H9 (cell line): ENCODE data around the gene SF3A1. TPM values are rescaled to one million over a fixed set of nuclear protein-coding genes. Genes with fewer than 3 reads are reported as not detected.

Experiments
- DNase-seq: peaks from one replicate; pipeline ENCODE4 v3.0.0-alpha.2; 2017
- H2AFZ ChIP-seq: one replicate; pipeline ENCODE4 v1.6.1; 2013; ENCODE audit warnings: mild to moderate bottlenecking, low read length, control low read depth, moderate library complexity
- H2AK5ac ChIP-seq: 2 replicates; pipeline ENCODE4 v1.6.1; 2013; ENCODE audit warnings: low read length, control low read depth, mixed read lengths; ENCODE audit not compliant: insufficient read length
- H2BK120ac ChIP-seq: one replicate; pipeline ENCODE4 v1.6.1; 2013; ENCODE audit warnings: low read depth, mild to moderate bottlenecking, low read length, control low read depth, inconsistent platforms; ENCODE audit not compliant: poor library complexity, severe bottlenecking
- H2BK12ac ChIP-seq: 2 replicates; pipeline ENCODE4 v1.6.1; 2013; ENCODE audit warnings: low read length, control low read depth, mixed read lengths, low read depth; ENCODE audit not compliant: insufficient read length
- H2BK15ac ChIP-seq: 2 replicates; pipeline ENCODE4 v1.6.1; 2013; ENCODE audit warnings: low read depth, low read length, control low read depth
- H2BK20ac ChIP-seq: one replicate; pipeline ENCODE4 v1.6.1; 2013; ENCODE audit warnings: low read depth, mild to moderate bottlenecking, low read length, control low read depth, inconsistent platforms; ENCODE audit not compliant: poor library complexity, severe bottlenecking
- H2BK5ac ChIP-seq: 2 replicates; pipeline ENCODE4 v1.6.1; 2013; ENCODE audit warnings: low read length, control low read depth, mixed read lengths; ENCODE audit not compliant: insufficient read length
- H3K14ac ChIP-seq: 2 replicates; pipeline ENCODE4 v1.6.1; 2013; ENCODE audit warnings: low read length, control low read depth; ENCODE audit not compliant: insufficient read depth
- H3K18ac ChIP-seq: 2 replicates; pipeline ENCODE4 v1.6.1; 2013; ENCODE audit warnings: low read depth, mild to moderate bottlenecking, mixed read lengths, low read length, control low read depth; ENCODE audit not compliant: insufficient read length
- H3K23ac ChIP-seq: 2 replicates; pipeline ENCODE4 v1.6.1; 2013; ENCODE audit warnings: low read length, control low read depth, mixed read lengths, low read depth; ENCODE audit not compliant: insufficient read length
- H3K23me2 ChIP-seq: 2 replicates; pipeline ENCODE4 v1.6.1; 2013; ENCODE audit warnings: low read depth, mild to moderate bottlenecking, mixed read lengths, low read length, control low read depth; ENCODE audit not compliant: insufficient read length, poor library complexity, severe bottlenecking
- H3K27ac ChIP-seq: 2 replicates; pipeline ENCODE4 v1.5.1; 2013; ENCODE audit warnings: low read length, control low read depth, mixed read lengths, low read depth; ENCODE audit not compliant: insufficient read length
- H3K27me3 ChIP-seq: 2 replicates; pipeline ENCODE4 v1.6.1; 2013; ENCODE audit warnings: low read length, control low read depth, inconsistent platforms; ENCODE audit not compliant: insufficient read depth
- H3K4ac ChIP-seq: 2 replicates; pipeline ENCODE4 v1.6.1; 2013; ENCODE audit warnings: low read depth, mild to moderate bottlenecking, control low read depth, inconsistent platforms, low read length, moderate library complexity
- H3K4me1 ChIP-seq: 2 replicates; pipeline ENCODE4 v1.6.1; 2013; ENCODE audit warnings: low read length, control low read depth, inconsistent platforms; ENCODE audit not compliant: insufficient read depth
- H3K4me2 ChIP-seq: 2 replicates; pipeline ENCODE4 v1.6.1; 2013; ENCODE audit warnings: low read length, control low read depth, mixed read lengths; ENCODE audit not compliant: insufficient read length, insufficient read depth
- H3K56ac ChIP-seq: 2 replicates; pipeline ENCODE4 v1.6.1; 2013; ENCODE audit warnings: low read depth, mild to moderate bottlenecking, mixed read lengths, low read length, control low read depth; ENCODE audit not compliant: insufficient read length
- H3K79me1 ChIP-seq: 2 replicates; pipeline ENCODE4 v1.6.1; 2013; ENCODE audit warnings: low read depth, mild to moderate bottlenecking, moderate library complexity, low read length, control low read depth, inconsistent platforms; ENCODE audit not compliant: insufficient read depth, poor library complexity, severe bottlenecking
- H3K79me2 ChIP-seq: 2 replicates; pipeline ENCODE4 v1.6.1; 2013; ENCODE audit warnings: low read length, control low read depth, inconsistent platforms; ENCODE audit not compliant: insufficient read depth
- H3K9ac ChIP-seq: 2 replicates; pipeline ENCODE4 v1.6.1; 2013; ENCODE audit warnings: low read length, control low read depth, mixed read lengths; ENCODE audit not compliant: insufficient read length; ENCODE audit errors: extremely low read depth
- H3K9me3 ChIP-seq: one replicate; pipeline ENCODE4 v1.6.1; 2013; ENCODE audit warnings: low read depth, low read length, inconsistent platforms; ENCODE audit not compliant: control insufficient read depth
- H3T11ph ChIP-seq: one replicate; pipeline ENCODE4 v1.6.1; 2013; ENCODE audit warnings: mild to moderate bottlenecking, low read length, control low read depth, inconsistent platforms
- H4K20me1 ChIP-seq: one replicate; pipeline ENCODE4 v1.6.1; 2013; ENCODE audit not compliant: control insufficient read depth, insufficient read length, insufficient read depth
- H4K5ac ChIP-seq: 2 replicates; pipeline ENCODE4 v1.6.1; 2013; ENCODE audit warnings: low read depth, mild to moderate bottlenecking, mixed read lengths, low read length, control low read depth; ENCODE audit not compliant: insufficient read length
- H4K8ac ChIP-seq: replicated peaks from 2 replicates; pipeline ENCODE4 v1.6.1; 2013; ENCODE audit warnings: low read length, control low read depth, mixed read lengths, low read depth; ENCODE audit not compliant: insufficient read length
- H4K91ac ChIP-seq: 2 replicates; pipeline ENCODE4 v1.6.1; 2013; ENCODE audit warnings: low read depth, mild to moderate bottlenecking, moderate library complexity, mixed read lengths, low read length, control low read depth; ENCODE audit not compliant: insufficient read length
- H3K27ac Mint-ChIP-seq, 3 experiments: 2 replicates in 2 of 3; 3 replicates in 1 of 3; pipeline ENCODE4 v1.8.0; 2020 to 2021; ENCODE audit warnings: mixed read lengths in 3 of 3, mild to moderate bottlenecking in 1 of 3, moderate library complexity in 1 of 3
- H3K27me3 Mint-ChIP-seq: 2 replicates; pipeline ENCODE4 v1.8.0; 2021; ENCODE audit warnings: low read depth, mild to moderate bottlenecking, moderate library complexity, mixed read lengths
- H3K36me3 Mint-ChIP-seq, 3 experiments: 2 replicates in 2 of 3; 3 replicates in 1 of 3; pipeline ENCODE4 v1.8.0; 2020 to 2021; ENCODE audit warnings: low read depth in 3 of 3, mixed read lengths in 3 of 3; ENCODE audit not compliant: insufficient read depth in 1 of 3
- H3K4me1 Mint-ChIP-seq, 2 experiments: 2 replicates each; pipeline ENCODE4 v1.8.0; 2020; ENCODE audit warnings: mixed read lengths in 2 of 2
- H3K4me3 Mint-ChIP-seq, 2 experiments: 2 replicates in 1 of 2; 3 replicates in 1 of 2; pipeline ENCODE4 v1.8.0; 2020 to 2021; ENCODE audit warnings: mild to moderate bottlenecking in 2 of 2, mixed read lengths in 2 of 2, moderate library complexity in 1 of 2
- H3K9me3 Mint-ChIP-seq, 2 experiments: 2 replicates in 1 of 2; 3 replicates in 1 of 2; pipeline ENCODE4 v1.8.0; 2020; ENCODE audit warnings: mild to moderate bottlenecking in 2 of 2, mixed read lengths in 2 of 2, moderate library complexity in 1 of 2
- WGBS: extraction: QIAGEN DNeasy Blood & Tissue Kit; methylation state at CpG from one replicate; pipeline ENCODE4 v1.1.7; 2013; ENCODE audit warnings: missing lambda C conversion rate, low lambda C conversion rate, mixed read lengths; ENCODE audit not compliant: insufficient read length; ENCODE audit errors: extremely low coverage; 5-methylcytosine and 5-hydroxymethylcytosine counted together
- total RNA-seq: library from RNA; stranded (reverse); gene quantifications from 2 replicates; pipeline ENCODE4 v1.2.1, GENCODE V29; 2021
- TF ChIP-seq, protein P1 (sequence below): fragments of 200-600 bp; sonication (generic); conservative IDR thresholded peaks from 3 replicates; pipeline ENCODE4 v1.8.0; 2021; ENCODE audit warnings: antibody characterized with exemption, mild to moderate bottlenecking

SF3A1 gene
- total RNA-seq, 1 experiment from 2014 or later, result 225 TPM

GRCh38 chr22:30290342-30291057 lies 66.2 kb downstream of the SF3A1 start:
- H3K27me3 ChIP-seq, result no peaks in the 10 kb centered on the region
- no peaks in the 10 kb centered on the region for H3K9me3 Mint-ChIP-seq
- H3K4me1 Mint-ChIP-seq, result peaks cover 5 to 16% of the 10 kb centered on the region in 2 experiments
- H3K23me2 ChIP-seq, result peaks cover 8% of the 10 kb centered on the region
- H2BK5ac ChIP-seq, result no peak overlapping the region
- no peak overlapping the region for H3K14ac ChIP-seq
- H4K5ac ChIP-seq, result no peak overlapping the region
- no peak overlapping the region for H2BK20ac ChIP-seq
- H4K20me1 ChIP-seq, result no peaks in the 10 kb centered on the region
- no peak overlapping the region for H3T11ph ChIP-seq
- H2BK120ac ChIP-seq, result no peak overlapping the region
- peak overlapping the region; percentile 67 to 81; a peak in 3 of 5 replicates for H3K4me3 Mint-ChIP-seq
- no peak overlapping the region for H2BK15ac ChIP-seq
- H3K23ac ChIP-seq, result no peak overlapping the region
- no peak overlapping the region for H2BK12ac ChIP-seq
- WGBS, result no CpG with 5 or more reads among the region's 3 CpGs
- no peak overlapping the region for H3K18ac ChIP-seq
- H3K27ac Mint-ChIP-seq, result no peak overlapping the region
- no peaks in the 10 kb centered on the region for H3K79me2 ChIP-seq
- no peak overlapping the region for H3K9ac ChIP-seq
- H4K8ac ChIP-seq, result no peak overlapping the region
- H4K91ac ChIP-seq, result no peak overlapping the region
- no peak overlapping the region for H2AFZ ChIP-seq
- no peak overlapping the region for H3K56ac ChIP-seq
- no peak overlapping the region for H3K27ac ChIP-seq
- H3K4me2 ChIP-seq, result peak overlapping the region; percentile 85
- TF ChIP-seq, protein P1, sequence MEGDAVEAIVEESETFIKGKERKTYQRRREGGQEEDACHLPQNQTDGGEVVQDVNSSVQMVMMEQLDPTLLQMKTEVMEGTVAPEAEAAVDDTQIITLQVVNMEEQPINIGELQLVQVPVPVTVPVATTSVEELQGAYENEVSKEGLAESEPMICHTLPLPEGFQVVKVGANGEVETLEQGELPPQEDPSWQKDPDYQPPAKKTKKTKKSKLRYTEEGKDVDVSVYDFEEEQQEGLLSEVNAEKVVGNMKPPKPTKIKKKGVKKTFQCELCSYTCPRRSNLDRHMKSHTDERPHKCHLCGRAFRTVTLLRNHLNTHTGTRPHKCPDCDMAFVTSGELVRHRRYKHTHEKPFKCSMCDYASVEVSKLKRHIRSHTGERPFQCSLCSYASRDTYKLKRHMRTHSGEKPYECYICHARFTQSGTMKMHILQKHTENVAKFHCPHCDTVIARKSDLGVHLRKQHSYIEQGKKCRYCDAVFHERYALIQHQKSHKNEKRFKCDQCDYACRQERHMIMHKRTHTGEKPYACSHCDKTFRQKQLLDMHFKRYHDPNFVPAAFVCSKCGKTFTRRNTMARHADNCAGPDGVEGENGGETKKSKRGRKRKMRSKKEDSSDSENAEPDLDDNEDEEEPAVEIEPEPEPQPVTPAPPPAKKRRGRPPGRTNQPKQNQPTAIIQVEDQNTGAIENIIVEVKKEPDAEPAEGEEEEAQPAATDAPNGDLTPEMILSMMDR, result no peak
- peaks cover 4 to 14% (median 5%) of the 10 kb centered on the region in 3 experiments; a peak in 5 of 7 replicates for H3K36me3 Mint-ChIP-seq
- no peaks in the 10 kb centered on the region for H3K27me3 Mint-ChIP-seq
- H2AK5ac ChIP-seq, result no peak overlapping the region
- H3K9me3 ChIP-seq, result no peaks in the 10 kb centered on the region
- no peak overlapping the region for H3K4ac ChIP-seq
- H3K79me1 ChIP-seq, result no peaks in the 10 kb centered on the region
- no peak for DNase-seq
- no peaks in the 10 kb centered on the region; the same call in 1 of the 2 replicates for H3K4me1 ChIP-seq
